LNCaP clone FGC (cell line): Measurements from ENCODE around the gene PVRIG.
"Not testable (repeated sequence)": the region's sequence is repeated elsewhere in the genome, so short reads cannot be mapped to it uniquely, and the experiment has no call there.

Source experiments
- DNase-seq: peaks from one replicate; pipeline ENCODE4 v3.0.0-alpha.2; 2011; ENCODE audit warnings: low read depth
- H3K4me3 ChIP-seq: 2 replicates; pipeline ENCODE4 v1.5.1; 2011; ENCODE audit warnings: mild to moderate bottlenecking, low read depth, low read length, control low read depth
- CTCF ChIP-seq: IDR thresholded peaks from 2 replicates; pipeline ENCODE4 v1.5.1; 2012; ENCODE audit warnings: mild to moderate bottlenecking; ENCODE audit not compliant: control insufficient read depth, insufficient read depth; ENCODE audit errors: extremely low read depth

The PVRIG gene

GRCh38 chr7:100248483-100248882 is 28.7 kb downstream of the PVRIG start:
- no peak for TF ChIP-seq CTCF
- H3K4me3 ChIP-seq, result no peak overlapping the region
- DNase-seq, result no peak

DNA sequence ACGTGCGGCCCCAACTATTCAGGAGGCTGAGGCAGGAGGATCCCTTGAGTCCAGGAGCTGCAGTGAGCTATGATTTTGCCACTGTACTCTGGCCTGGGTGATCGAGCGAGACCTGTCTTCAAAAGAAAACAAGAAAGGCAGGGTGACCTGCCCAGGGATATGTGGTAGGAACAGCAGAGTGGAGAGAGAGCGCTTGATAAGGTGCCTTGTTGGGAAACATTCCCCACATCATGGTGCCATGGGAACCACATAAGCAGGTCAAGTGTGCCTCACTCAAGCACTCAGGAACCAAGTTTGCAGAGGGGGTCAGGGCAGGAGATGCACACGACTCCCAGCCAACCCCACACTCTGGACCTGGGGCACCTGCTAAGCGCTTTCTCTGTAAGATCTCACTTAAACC is 37.3 kb downstream of the PVRIG start:
- DNase-seq, result no peak
- no peak overlapping the region for H3K4me3 ChIP-seq
- no peak for TF ChIP-seq CTCF

GRCh38 chr7:100259984-100260383 is 40.2 kb downstream of the PVRIG start:
- DNase-seq, H3K4me3 ChIP-seq: not testable (repeated sequence)

GRCh38 chr7:100262896-100263295 is 43.1 kb downstream of the PVRIG start:
- H3K4me3 ChIP-seq, DNase-seq: not testable (repeated sequence)

GRCh38 chr7:100264223-100264622 is 44.5 kb downstream of the PVRIG start:
- not testable (repeated sequence) for DNase-seq, H3K4me3 ChIP-seq

DNA sequence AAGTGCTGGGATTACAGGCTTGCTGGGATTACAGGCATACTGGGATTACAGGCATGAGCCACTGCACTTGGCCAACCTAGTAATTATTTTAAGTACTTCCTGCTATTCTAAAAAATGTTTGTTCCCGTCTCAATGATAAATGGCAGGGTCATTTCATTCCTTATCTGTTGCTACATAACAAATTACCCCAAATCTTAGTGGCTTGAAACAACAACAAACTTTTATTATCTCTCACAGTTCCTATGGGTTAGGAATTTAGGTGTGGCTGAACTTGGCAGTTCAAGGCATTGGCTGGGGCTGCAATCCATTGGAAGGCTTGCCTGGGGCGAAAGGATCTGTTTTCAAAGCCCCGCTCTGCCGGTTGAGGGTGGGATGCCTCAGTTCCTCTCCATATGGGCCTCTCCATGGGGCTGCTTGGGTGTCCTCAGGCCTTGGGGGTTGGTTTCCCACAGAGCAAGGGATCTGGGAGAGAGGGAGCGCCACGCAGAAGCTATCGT is 45.0 kb downstream of the PVRIG start:
- DNase-seq, H3K4me3 ChIP-seq: not testable (repeated sequence)

DNA sequence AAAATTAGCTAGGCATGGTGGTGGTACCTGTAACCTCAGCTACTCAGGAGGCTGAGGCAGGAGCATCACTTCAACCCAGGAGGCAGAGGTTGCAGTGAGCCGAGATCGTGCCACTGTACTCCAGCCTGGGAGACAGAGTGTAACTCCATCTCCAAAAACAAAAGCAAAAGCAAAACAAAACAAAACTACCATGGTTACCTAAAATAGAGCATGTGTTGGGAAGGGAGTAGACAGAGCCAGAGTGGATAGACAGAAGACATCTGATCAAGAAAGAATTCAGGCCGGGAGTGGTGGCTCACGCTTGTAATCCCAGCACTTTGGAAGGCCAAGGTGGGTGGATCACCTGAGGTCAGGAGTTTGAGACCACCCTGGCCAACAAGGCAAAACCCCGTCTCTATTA is 46.1 kb downstream of the PVRIG start:
- not testable (repeated sequence) for DNase-seq, H3K4me3 ChIP-seq

DNA sequence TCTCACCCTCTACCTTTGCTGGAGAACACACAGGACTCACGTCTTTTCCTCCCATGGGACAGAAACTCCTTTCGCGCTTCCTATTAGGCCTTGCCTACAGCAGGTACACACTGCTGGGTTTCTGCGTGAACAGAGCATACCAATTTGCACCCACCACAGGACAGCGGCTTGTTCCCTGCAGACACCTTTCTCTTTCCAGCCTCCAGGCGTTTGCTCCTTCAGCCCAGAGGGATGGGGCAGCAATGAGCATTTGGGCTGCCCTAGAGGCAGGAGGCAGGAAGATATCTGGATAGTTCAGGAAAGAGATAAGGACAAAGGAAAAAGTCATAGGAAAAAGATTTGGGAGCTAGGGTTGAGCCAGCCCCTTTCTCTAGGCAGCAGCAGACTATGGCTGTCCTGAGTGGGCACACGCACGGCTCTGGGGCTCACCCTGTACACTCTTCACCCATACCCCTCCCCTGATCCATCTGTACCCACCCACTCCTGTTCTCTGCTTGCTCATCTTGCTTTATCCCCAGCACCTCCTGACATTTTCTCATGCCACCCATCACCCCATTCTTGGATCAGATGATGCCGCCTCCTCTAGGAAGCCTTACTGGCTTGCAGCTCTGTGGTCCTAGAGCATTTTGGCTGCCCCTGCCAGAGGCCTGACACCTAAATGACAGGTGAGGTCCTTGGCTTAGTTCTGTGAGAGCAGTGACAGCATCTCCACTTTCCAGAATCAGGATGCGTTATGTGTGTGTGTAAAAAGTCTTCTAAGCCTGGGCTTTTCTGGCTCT is 47.0 kb downstream of the PVRIG start:
- H3K4me3 ChIP-seq, result no peak overlapping the region
- TF ChIP-seq CTCF, result no peak
- no peak for DNase-seq

GRCh38 chr7:100267648-100268047 is 47.9 kb downstream of the PVRIG start:
- no peak for TF ChIP-seq CTCF
- H3K4me3 ChIP-seq, result no peak overlapping the region
- no peak for DNase-seq

DNA sequence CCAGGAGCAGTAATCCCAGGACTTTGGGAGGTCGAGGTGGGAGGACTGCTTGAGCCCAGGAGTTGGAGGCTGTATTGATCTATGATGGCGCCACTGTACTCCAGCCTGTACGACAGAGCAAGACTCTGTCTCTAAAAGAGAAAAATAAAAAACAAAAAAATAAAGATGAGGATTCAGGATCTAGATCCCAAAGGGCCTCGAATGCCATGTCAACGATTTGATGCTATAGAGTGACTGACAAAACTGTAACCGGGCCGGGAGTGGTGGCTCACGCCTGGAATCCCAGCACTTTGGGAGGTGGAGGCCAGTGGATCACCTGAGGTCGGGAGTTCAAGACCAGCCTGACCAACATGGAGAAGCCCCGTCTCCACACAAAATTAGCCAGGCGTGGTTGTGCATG is 49.1 kb downstream of the PVRIG start:
- not testable (repeated sequence) for DNase-seq, H3K4me3 ChIP-seq
